ENCODE measurements around the gene DLK1. TPM values are rescaled to one million over a fixed set of nuclear protein-coding genes. Genes with fewer than 3 reads are reported as not detected.

Gene DLK1
- total and polyA plus RNA-seq, 2 of the 13 experiments (the other 11 are each of a cell fraction or from before 2014, with no cell fraction given), result 95.5 to 312 TPM

- BruUV-seq (replicated peaks), result no TSS peak
- POLR2A ChIA-PET, result no interaction called here
- H4K20me1 ChIP-seq (ENCODE audit: insufficient read depth, low read length), result no peaks in the 10 kb centered on the region
- no peaks in the 10 kb centered on the region for H3K36me3 ChIP-seq (replicated peaks in 1 of 2; ENCODE audit: control insufficient read depth in 1 of 2, insufficient read depth in 2 of 2, low read length in 2 of 2)
- no peak for TF ChIP-seq PHF5A (CRISPR knock-in tag; IDR thresholded peaks at IDR 0.05; ENCODE audit: low read depth, unreplicated experiment)
- TF ChIP-seq, protein P1, sequence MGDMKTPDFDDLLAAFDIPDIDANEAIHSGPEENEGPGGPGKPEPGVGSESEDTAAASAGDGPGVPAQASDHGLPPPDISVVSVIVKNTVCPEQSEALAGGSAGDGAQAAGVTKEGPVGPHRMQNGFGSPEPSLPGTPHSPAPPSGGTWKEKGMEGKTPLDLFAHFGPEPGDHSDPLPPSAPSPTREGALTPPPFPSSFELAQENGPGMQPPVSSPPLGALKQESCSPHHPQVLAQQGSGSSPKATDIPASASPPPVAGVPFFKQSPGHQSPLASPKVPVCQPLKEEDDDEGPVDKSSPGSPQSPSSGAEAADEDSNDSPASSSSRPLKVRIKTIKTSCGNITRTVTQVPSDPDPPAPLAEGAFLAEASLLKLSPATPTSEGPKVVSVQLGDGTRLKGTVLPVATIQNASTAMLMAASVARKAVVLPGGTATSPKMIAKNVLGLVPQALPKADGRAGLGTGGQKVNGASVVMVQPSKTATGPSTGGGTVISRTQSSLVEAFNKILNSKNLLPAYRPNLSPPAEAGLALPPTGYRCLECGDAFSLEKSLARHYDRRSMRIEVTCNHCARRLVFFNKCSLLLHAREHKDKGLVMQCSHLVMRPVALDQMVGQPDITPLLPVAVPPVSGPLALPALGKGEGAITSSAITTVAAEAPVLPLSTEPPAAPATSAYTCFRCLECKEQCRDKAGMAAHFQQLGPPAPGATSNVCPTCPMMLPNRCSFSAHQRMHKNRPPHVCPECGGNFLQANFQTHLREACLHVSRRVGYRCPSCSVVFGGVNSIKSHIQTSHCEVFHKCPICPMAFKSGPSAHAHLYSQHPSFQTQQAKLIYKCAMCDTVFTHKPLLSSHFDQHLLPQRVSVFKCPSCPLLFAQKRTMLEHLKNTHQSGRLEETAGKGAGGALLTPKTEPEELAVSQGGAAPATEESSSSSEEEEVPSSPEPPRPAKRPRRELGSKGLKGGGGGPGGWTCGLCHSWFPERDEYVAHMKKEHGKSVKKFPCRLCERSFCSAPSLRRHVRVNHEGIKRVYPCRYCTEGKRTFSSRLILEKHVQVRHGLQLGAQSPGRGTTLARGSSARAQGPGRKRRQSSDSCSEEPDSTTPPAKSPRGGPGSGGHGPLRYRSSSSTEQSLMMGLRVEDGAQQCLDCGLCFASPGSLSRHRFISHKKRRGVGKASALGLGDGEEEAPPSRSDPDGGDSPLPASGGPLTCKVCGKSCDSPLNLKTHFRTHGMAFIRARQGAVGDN (CRISPR knock-in tag; IDR thresholded peaks at IDR 0.05), result peak; percentile 40; the same call in 1 of the 2 replicates
- no peak for TF ChIP-seq ZNF407 (CRISPR knock-in tag; IDR thresholded peaks at IDR 0.05; ENCODE audit: not compliant biosample characterization)
- no peak for TF ChIP-seq FUBP1 (CRISPR knock-in tag; IDR thresholded peaks at IDR 0.05; ENCODE audit: borderline replicate concordance)
- no peak overlapping the region for H3K4me3 ChIP-seq (replicated peaks in 1 of 3; ENCODE audit: insufficient read depth in 1 of 3, low read depth in 2 of 3, low read length in 3 of 3)
- H2AFZ ChIP-seq (ENCODE audit: low read length), result no peak overlapping the region
- no peaks in the 10 kb centered on the region for H3K9me3 ChIP-seq (ENCODE audit: low read length)
- no peaks in the 10 kb centered on the region for H3K79me2 ChIP-seq (ENCODE audit: insufficient read depth, low read length)
- H3K4me2 ChIP-seq (ENCODE audit: low read depth, low read length), result 0 out of 2 replicates have a peak overlapping the region, but pooled peaks have one; percentile 1
- peaks cover 4 to 13% of the 10 kb centered on the region in 2 experiments; a peak in 2 of 5 replicates for H3K27me3 ChIP-seq (ENCODE audit: control insufficient read depth in 1 of 2, insufficient read depth in 2 of 2, low read length in 2 of 2)
- 49% methylated on average over 13 of the region's 13 CpGs for WGBS (ENCODE audit: low lambda C conversion rate)
- no peak for DNase-seq (ENCODE audit: low spot score)
- H3K9ac ChIP-seq (ENCODE audit: insufficient read depth, low read depth, low read length), result no peak overlapping the region
- H3K4me1 ChIP-seq (ENCODE audit: insufficient read depth, low read length), result peaks cover 64% of the 10 kb centered on the region
- CTCF ChIA-PET (ENCODE audit: low intra/inter-chr PET ratio, low total read pairs), result no interaction called here
- in situ Hi-C loops (cut with HindIII; ENCODE audit: extremely low pct_ligation_motif_present, low pct_unique_long_range_greater_than_20kb) (no loop called here), intact Hi-C loops (cut with micrococcal nuclease; ENCODE audit: unreplicated experiment) (no loop called here)
- no peak for ATAC-seq
- no peak for FAIRE-seq
- H3K27ac ChIP-seq (ENCODE audit: extremely low read length, insufficient read depth, low read length), result no peak overlapping the region
These were observed 20.5 kb upstream of the DLK1 start for GRCh38 chr14:100706200-100706599.
